Measurements from ENCODE around the gene ADNP.

Gene ADNP

DNA sequence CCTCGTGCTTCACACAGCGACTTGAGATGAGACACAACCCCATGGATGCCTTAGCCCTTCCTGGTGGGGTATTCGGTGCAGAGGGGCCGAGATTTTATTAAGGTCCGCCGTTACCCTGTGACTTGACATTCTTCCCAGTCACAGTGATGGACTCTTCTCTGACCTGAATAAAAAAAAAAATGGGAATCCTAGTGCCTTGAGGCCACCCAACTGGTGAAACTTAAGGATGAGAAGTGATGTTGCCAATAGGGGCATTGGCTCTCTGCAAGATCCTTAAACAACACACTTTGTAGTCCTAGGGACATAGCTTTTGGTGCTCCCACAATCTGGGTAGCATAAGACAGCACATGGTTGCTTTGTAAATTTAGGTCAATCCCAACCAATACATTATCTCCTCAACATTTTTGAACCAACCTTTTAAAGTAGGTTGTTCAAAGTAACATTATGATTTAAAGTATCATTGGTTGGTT is 814 bp upstream of the ADNP start:
- DNase-seq = no peak

DNA sequence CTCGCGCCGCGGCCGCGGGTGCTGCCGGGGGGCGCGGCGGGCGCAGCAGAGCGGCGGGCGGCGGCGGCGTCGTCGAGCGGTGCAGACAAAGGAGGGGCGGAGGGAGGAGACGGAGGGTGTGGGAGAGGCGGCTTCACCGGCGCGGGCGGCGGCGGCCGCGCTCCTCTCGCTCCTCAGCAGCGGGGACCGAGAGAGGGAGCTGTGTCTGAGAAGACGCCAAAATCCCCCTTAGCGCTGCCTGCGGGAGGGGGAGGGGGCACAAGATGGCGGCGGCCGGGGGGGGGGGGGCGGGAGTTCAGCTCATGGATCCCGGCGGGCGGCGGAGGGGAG is 296 bp downstream of the ADNP start:
- DNase-seq = no peak

DNA sequence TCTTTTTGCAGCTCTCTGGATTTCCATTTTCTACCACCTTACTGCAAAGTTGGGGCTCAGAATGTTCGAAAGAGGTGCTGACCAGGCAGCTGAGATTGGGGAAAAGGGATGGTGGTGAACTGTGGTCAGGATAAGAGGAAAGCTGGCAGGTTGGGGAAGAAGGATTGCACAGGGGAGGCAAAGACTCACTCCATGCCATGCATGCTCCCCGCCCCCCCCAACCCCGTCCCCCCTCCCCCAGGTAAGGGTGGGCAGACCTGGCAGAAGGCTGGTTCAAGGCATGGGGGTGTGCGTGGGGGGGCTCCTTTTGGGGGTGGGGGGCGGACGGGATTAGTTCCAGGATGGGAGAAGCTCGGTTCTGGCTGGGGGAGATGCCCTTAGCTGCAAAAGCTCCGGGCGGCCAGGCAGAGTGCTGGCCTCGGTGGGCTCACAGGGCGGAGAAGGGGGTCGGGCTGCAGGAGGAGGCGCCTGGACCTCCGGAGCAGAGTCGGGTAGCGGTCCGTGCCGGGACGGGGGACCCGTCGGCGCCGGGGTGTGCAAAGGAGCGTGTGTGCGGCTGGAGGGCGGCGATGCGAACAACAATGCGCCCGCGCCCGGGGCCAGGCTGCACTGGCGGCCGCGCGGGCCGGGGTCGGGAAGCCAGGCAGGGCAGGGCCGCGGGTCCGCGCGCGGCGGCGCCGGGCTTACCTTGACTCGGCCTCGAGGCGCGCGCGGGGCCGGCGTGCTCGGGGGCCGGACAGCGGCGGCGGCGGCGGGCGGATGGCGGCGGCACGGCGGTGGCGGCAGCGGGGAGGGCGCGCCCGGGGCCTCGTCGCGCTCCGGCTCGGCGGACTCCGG is 880 bp downstream of the ADNP start:
- DNase-seq = no peak

DNA sequence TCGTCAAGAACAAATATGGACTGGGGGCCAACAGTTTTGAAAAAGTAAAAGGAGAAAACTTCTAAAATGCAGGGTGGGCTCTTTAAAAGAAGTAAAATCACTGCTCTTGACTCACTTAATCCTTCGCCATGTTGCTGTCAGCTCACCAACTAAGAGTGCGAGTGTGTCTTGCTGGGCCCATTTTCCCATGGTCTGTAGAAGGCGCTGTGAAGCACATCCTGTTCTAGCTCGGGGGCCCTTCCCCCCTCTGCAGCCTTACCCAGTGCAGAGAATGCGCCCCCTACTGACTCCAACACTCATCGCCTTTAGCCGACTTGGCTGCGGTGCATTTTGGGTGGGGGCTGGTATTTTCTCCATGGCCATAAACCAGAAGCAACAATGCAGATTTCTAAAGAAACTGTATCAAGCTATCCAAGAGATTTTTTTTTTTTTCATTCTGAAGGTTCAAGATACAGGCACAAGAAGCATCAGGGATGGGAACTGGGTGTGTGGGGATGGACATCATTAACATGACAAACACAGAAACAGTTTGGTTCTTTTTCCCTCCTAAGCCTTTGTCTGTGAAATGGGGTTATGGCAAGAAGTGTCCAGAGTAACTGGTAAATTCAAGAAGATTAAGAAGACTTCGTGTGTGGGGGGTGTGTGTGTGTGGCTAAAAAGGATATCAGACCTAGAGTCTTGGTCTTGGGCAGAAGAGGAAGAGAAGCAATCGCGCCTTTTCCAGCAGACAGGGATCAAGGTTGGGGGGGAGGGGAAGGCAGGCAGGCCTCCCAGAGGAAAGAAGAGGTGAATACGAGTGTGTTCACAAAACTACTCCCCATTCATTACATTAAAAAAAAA is 1.7 kb downstream of the ADNP start:
- DNase-seq = peak; percentile 97

DNA sequence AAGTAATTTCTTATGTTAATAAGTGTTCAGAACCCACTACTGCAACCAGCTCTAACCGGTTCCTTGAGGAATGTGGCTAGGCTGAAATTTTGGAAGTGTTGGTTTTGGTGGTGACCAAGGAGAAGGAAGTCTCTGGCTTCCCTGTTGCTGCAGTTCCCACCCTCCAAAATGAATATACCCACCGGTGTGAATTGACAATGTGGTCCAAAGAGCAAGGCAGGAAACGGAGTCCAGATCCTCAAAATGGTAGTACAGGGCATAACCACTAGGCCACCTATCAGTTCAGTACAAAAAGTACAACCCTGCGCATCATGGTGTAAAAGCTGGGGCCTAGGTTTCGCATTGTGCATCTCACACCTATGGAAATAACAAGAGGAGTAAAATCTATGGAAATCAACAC is 2.8 kb downstream of the ADNP start:
- DNase-seq = no peak

DNA sequence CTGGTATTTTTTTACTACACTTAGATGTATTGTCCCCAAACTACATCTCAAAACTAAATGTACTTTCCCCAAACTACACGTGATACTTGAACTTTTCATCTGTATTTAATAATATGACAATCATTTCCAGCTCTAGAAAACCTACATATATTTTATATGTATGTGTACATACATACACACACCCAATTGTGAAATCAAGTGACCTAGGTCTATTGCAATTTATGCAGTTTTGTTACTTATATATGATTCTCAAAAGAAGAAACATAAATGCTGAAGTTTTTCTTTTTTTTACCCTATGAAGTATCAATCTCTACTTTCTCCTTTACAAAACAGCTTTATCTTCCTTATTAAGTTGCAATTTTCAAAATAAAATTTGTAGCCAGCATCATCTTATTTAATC is 4.7 kb downstream of the ADNP start:
- DNase-seq = no peak

- DNase-seq = no peak
Observed at GRCh38 chr20:50924261-50924920, 6.8 kb downstream of the ADNP start.

DNA sequence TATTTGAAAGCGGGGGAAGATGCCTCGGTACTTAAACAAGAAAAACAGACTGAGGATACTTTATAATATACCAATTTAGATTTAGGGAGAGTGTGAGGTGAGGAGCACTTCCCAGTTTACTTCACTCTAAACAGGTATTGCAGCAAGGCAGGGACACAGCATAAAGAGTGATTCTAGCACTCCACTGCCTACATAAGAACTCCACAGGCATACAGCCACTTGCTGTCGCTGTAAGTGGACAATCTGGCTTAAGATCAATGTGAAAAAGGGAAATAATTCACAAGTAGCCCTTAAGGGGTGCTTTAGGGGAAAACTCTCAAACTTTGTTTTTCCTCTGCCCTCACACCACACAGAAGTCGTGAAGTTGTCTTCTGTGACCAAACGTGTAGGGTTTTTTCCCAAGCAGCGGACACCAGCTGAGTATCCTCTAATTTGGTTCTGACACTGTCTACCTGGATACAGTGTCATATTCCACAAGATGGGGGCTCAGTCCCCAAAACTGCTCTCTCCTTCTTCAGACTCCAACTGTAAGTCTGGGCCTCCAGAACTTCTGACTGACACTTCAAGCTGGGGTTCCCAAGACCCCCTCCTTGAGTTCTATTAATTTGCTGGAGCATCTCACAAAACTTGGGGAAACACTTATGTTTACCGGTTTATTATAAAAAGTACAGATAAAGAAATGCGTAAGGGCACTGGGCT is 9.3 kb downstream of the ADNP start:
- DNase-seq = no peak

- no peak for DNase-seq
Observed at GRCh38 chr20:50920997-50921396, 10.2 kb downstream of the ADNP start.

DNA sequence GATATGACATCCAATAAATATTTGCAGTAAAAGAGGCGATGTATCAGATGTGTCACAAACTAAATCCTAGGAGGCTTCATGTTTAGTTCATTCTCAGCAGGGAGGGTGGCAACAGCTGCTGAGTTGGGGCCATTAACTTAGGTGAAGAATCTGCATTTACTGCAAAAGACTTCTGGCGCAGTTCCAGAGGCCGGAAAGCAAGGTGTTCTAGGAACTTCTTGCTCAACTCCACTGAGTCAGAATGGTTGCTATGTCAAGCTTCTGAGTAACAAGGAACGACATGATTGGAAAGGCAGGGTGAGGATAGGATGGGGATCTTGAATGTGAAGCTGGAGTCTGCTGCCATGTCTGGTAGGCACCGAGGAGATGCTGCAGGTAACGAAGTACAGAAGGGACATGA is 11.7 kb downstream of the ADNP start:
- DNase-seq = no peak

DNA sequence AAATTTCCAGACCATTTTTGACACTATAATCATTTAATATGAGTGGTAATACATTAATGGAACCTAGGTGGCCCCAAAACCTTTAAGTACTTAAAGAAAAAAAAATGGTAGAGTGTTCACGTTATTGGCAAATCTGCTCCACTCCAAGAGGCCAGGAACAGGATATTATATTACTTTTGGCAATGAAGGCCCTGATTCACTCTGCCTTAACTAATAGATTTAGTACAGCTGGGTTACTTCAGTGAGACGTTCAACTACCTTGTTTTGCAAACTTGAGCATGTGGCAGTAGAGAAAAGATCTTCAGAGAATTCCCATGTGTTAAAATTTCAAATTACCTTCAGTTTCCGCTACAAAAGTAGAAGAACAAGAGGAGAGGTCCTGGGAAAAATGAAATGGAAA is 12.8 kb downstream of the ADNP start:
- no peak for DNase-seq

DNA sequence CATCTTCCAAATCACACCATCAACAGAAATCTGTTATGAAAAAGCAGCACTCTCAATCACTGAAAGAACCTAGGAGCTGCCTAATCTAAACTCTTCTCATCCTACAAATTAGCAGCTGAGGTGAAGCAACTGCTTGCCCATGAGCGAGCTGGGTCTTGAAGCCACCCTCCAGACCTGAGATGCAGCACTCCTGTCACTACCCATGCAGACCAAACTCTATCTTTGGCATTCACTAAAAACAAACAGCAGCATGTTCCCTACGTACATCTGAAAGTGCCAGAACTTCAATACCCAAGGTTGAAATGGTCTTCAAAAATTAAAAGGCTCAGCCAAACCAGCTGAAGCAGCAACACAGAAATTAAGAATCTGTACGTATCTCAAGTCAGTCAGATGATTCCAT is 14.3 kb downstream of the ADNP start:
- DNase-seq = no peak

DNA sequence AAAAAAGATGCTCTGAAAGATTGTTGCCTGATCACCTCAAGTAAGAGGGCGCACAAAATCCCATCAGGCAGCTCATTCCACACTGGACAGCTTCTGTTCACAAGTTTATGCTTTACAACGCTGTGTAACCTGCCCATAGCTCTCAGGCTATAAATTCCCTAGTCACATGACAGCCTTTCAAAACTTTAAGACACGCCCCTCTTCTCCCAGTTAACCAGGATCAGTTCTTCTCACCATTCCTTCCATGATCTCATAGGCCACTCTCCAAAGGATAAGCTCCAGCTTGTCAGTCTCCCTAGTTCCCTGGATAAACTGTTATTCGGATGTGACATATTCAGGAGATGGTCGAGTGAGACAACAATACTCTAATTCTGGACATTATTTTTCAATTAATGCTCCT is 15.0 kb downstream of the ADNP start:
- DNase-seq = peak; percentile 57

GRCh38 chr20:50915424-50915823 is 15.8 kb downstream of the ADNP start:
- no peak for DNase-seq

GRCh38 chr20:50913690-50914375 is 17.4 kb downstream of the ADNP start:
- DNase-seq = no peak

DNA sequence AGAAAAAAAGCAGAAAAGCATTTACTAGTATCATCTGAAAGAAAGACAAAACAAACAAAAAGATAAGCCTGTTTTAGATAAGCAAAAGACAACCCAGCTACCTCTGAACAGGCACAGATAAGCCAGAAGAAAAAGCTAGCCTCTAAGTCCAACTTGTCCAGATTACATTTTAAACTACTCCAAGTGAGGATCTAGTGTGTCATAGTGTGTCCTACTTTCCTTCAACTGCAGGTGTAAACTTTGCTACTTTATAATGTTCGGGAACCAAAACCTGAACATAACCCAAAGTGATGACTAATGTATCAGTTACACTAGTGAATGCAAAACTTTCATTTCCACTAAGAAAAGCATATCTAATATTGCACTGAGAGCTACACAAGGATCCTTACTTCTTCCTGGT is 19.5 kb downstream of the ADNP start:
- DNase-seq = no peak

DNA sequence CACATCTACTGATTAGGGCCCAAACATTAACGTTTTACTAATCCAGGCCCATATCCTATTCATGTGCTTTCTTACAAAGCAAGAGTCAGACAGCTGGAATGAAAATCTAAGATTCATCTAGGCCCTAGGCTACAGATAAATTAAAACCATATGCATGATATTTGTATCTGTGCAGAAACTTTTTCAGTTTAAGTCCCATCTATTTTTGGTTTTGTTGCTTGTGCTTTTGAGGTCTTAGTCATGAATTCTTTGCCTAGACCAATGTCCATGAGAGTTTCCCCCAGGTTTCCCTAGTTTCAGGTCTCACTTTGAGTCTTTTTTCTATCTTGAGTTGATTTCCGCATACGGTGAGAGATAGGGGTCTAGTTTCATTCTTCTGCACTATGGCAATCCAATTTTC is 20.2 kb downstream of the ADNP start:
- DNase-seq = no peak

GRCh38 chr20:50909413-50909812 is 21.8 kb downstream of the ADNP start:
- no peak for DNase-seq

GRCh38 chr20:50904067-50904570 is 27.1 kb downstream of the ADNP start:
- DNase-seq = no peak

- DNase-seq = no peak
Observed at GRCh38 chr20:50903353-50904051, 27.7 kb downstream of the ADNP start.

DNA sequence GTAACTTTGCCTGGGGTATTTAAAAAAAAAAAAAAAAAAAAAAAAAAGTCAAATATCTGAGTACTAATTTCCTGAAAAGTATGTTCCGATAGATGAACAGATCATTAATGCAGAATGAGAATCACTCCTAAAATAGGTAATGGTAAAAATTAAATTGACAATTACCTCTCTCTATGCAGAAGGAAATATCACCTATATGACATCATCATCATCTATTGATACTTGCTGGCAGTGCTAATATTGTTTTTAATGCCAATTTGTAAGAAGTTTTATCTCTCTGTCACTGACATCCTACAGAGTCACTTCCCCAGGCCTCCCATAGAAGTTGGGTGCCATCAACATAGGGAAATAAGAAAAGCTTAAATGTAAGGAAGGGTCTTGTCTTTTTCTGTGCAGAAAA is 29.9 kb downstream of the ADNP start:
- no peak for DNase-seq

- DNase-seq = no peak
Observed at GRCh38 chr20:50900261-50900660, 31.0 kb downstream of the ADNP start.

Measured in islet precursor cell (in vitro differentiated cells).